ENCODE measurements around the gene KIRREL3. TPM values are rescaled to one million over a fixed set of nuclear protein-coding genes. Genes with fewer than 3 reads are reported as not detected.

KIRREL3 gene
- total and polyA plus RNA-seq, 9 of the 15 experiments (the other 6 are each of a cell fraction or from before 2014, with no cell fraction given) = 0.04 to 0.10 TPM; not detected in 7

DNA sequence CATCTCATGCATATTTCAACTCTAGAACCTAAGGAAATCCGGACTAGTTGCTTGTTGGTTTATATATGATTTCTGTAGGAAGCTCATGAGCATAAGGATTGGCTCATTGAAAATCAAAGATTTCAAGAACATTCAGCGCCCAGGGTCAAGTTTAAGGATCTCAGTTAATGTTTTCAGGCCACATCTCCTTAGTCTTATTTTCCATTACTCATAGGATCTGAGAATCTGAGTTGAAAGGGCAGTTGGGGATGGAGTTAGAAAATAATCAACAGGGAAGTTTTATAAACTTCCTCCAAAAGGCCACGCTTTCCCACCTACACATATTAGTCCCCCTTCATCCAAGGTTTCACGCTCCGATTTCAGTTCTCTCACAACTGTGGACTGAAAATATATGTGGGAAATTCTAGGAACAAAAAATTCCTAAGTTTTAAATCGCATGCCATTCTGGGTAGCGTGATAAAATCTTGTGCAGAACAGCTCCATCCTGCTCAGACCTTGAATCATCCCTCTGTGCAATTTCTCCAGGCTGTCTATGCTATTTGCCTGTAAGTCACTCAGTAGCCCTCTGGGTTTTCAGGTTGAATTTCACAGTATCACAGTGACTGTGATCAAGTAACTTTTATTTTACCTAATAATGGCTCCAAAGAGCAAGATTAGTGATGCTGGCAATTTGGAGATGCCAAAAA, 160.2 kb downstream of the KIRREL3 start (continued):
- TF ChIP-seq, protein P1, sequence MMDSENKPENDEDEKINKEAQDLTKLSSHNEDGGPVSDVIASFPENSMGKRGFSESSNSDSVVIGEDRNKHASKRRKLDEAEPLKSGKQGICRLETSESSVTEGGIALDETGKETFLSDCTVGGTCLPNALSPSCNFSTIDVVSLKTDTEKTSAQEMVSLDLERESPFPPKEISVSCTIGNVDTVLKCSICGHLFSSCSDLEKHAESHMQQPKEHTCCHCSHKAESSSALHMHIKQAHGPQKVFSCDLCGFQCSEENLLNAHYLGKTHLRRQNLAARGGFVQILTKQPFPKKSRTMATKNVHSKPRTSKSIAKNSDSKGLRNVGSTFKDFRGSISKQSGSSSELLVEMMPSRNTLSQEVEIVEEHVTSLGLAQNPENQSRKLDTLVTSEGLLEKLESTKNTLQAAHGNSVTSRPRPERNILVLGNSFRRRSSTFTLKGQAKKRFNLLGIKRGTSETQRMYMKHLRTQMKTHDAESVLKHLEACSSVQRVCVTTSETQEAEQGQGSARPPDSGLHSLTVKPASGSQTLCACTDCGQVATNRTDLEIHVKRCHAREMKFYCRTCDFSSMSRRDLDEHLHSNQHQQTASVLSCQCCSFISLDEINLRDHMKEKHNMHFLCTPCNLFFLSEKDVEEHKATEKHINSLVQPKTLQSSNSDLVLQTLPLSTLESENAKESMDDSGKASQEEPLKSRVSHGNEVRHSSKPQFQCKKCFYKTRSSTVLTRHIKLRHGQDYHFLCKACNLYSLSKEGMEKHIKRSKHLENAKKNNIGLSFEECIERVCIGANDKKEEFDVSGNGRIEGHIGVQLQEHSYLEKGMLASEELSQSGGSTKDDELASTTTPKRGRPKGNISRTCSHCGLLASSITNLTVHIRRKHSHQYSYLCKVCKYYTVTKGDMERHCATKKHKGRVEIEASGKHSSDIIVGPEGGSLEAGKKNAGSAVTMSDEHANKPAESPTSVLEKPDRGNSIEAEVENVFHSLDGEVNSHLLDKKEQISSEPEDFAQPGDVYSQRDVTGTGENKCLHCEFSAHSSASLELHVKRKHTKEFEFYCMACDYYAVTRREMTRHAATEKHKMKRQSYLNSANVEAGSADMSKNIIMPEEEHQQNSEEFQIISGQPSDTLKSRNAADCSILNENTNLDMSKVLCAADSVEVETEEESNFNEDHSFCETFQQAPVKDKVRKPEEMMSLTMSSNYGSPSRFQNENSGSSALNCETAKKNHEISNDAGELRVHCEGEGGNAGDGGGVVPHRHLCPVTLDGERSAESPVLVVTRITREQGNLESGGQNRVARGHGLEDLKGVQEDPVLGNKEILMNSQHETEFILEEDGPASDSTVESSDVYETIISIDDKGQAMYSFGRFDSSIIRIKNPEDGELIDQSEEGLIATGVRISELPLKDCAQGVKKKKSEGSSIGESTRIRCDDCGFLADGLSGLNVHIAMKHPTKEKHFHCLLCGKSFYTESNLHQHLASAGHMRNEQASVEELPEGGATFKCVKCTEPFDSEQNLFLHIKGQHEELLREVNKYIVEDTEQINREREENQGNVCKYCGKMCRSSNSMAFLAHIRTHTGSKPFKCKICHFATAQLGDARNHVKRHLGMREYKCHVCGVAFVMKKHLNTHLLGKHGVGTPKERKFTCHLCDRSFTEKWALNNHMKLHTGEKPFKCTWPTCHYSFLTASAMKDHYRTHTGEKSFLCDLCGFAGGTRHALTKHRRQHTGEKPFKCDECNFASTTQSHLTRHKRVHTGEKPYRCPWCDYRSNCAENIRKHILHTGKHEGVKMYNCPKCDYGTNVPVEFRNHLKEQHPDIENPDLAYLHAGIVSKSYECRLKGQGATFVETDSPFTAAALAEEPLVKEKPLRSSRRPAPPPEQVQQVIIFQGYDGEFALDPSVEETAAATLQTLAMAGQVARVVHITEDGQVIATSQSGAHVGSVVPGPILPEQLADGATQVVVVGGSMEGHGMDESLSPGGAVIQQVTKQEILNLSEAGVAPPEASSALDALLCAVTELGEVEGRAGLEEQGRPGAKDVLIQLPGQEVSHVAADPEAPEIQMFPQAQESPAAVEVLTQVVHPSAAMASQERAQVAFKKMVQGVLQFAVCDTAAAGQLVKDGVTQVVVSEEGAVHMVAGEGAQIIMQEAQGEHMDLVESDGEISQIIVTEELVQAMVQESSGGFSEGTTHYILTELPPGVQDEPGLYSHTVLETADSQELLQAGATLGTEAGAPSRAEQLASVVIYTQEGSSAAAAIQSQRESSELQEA (IDR thresholded peaks at IDR 0.05; ENCODE audit: low read depth) = no peak
- no peak for TF ChIP-seq CBFB (CRISPR knock-in tag; IDR thresholded peaks at IDR 0.05)
- TF ChIP-seq RBM22 (IDR thresholded peaks at IDR 0.05; ENCODE audit: low read depth, low read length, poor library complexity, severe bottlenecking) = no peak
- TF ChIP-seq ZNF695 (CRISPR knock-in tag; IDR thresholded peaks at IDR 0.05) = no peak
- no peak for TF ChIP-seq MAFK (IDR thresholded peaks at IDR 0.05; ENCODE audit: low read length)
- no peak for TF ChIP-seq CCNT2 (IDR thresholded peaks at IDR 0.05; ENCODE audit: borderline replicate concordance, extremely low read depth, insufficient read length, low read depth, low read length)
- TF ChIP-seq NFXL1 (CRISPR knock-in tag; IDR thresholded peaks at IDR 0.05) = no peak

All from K562 (cell line).